Esophagus muscularis mucosa (tissue), 4 donors: ENCODE data around the gene SYCN. TPM values are rescaled to one million over a fixed set of nuclear protein-coding genes. Genes with fewer than 3 reads are reported as not detected.
A peak's percentile ranks its signal among the peaks of the same experiment; 100 is the strongest.

Source experiments
- DNase-seq: peaks from one replicate; pipeline ENCODE4 v3.0.0-alpha.2; 2017; ENCODE audit errors: extremely low spot score
- H3K27ac ChIP-seq, 4 donors: fragments of 200-600 bp; sonication (generic); replicated peaks in 1 of 4; 1 replicate in 3 of 4; 2 replicates in 1 of 4; pipeline ENCODE4 v1.5.1; 2016 to 2019; ENCODE audit warnings: mild to moderate bottlenecking in 1 of 4
- H3K27me3 ChIP-seq, 4 donors: fragments of 200-600 bp; sonication (generic); one replicate each; pipeline versions ENCODE4 v1.5.1 to v1.6.0; 2016 to 2019
- H3K36me3 ChIP-seq, 4 donors: fragments of 200-600 bp; sonication (generic); one replicate each; pipeline ENCODE4 v1.5.1; 2016 to 2019
- H3K4me1 ChIP-seq, 4 donors: fragments of 200-600 bp; sonication (generic); one replicate each; pipeline ENCODE4 v1.5.1; 2016 to 2019
- H3K4me3 ChIP-seq, 4 donors: fragments of 200-600 bp; sonication (generic); 1 replicate in 2 of 4; 2 replicates in 2 of 4; pipeline ENCODE4 v1.5.1; 2016 to 2019; ENCODE audit warnings: mild to moderate bottlenecking in 4 of 4, moderate library complexity in 1 of 4
- H3K9me3 ChIP-seq, 4 donors: fragments of 200-600 bp; sonication (generic); 1 replicate in 3 of 4; 2 replicates in 1 of 4; pipeline ENCODE4 v1.5.1; 2016 to 2019
- CTCF ChIP-seq, 3 experiments: fragments of 200-600 bp in 2 of 3; fragments of 450-650 bp in 1 of 3; sonication (generic) in 2 of 3; IDR thresholded peaks; one replicate each; pipeline ENCODE4 v1.5.1; 2017 to 2019; ENCODE audit warnings: antibody characterized with exemption in 3 of 3, mild to moderate bottlenecking in 2 of 3, moderate library complexity in 1 of 3
- EP300 ChIP-seq: sonication (generic); formaldehyde crosslinking; IDR thresholded peaks from one replicate; pipeline ENCODE4 v1.6.1; 2017; ENCODE audit warnings: antibody characterized with exemption
- POLR2A ChIP-seq: fragments of 450-650 bp; IDR thresholded peaks from one replicate; pipeline ENCODE4 v1.6.1; 2017; ENCODE audit warnings: antibody characterized with exemption, moderate library complexity, mild to moderate bottlenecking, low read depth
- POLR2AphosphoS5 ChIP-seq, 2 donors: sonication (generic); formaldehyde crosslinking; IDR thresholded peaks; one replicate each; pipeline ENCODE4 v1.6.1; 2017; ENCODE audit warnings: antibody characterized with exemption in 2 of 2
- WGBS: methylation state at CpG from one replicate; pipeline ENCODE4 v1.1.5; 2018; 5-methylcytosine and 5-hydroxymethylcytosine counted together
- intact Hi-C: fragments of 100-400 bp; cut with DNase I; formaldehyde crosslinking; loops from one replicate; pipeline ENCODE4 v1.15.1; 2023
- total RNA-seq, 4 donors: library from RNA; depleted of rRNA; stranded (reverse); fragments of >200 nt; gene quantifications; one replicate each; pipeline versions ENCODE4 v1.1.0 to v1.2.1, GENCODE V29; 2016

Gene SYCN
- total RNA-seq, 4 donors from 2014 or later, result not detected

GRCh38 chr19:39166571-39167391 is 37.3 kb downstream of the SYCN start:
- Histone ChIP-seq H3K9me3 (no peaks in the 10 kb centered on the region), H3K4me1 (peaks cover 16 to 48% (median 31%) of the 10 kb centered on the region in 4 donors), H3K4me3 (peak overlapping the region in 1 of 4 donors; percentile 15), H3K27me3 (no peaks in the 10 kb centered on the region), H3K27ac (peak overlapping the region in 3 of 4 donors; percentile 27 to 52 (median 38)), H3K36me3 (peaks cover 0 to 37% (median 21%) of the 10 kb centered on the region in 4 donors)
- WGBS, result 51% methylated on average over 16 of the region's 24 CpGs
- TF ChIP-seq EP300 (no peak), POLR2A (no peak), CTCF (IDR thresholded peaks at IDR 0.05) (no peak), POLR2AphosphoS5 (IDR thresholded peaks at IDR 0.05) (no peak)
- DNase-seq, result no peak
- intact Hi-C loops, result no loop called here

- Histone ChIP-seq H3K27me3 (no peaks in the 10 kb centered on the region), H3K36me3 (peaks cover 0 to 28% (median 14%) of the 10 kb centered on the region in 4 donors), H3K27ac (no peak overlapping the region), H3K4me3 (no peak overlapping the region), H3K9me3 (no peaks in the 10 kb centered on the region), H3K4me1 (peaks cover 21 to 56% (median 40%) of the 10 kb centered on the region in 4 donors)
- intact Hi-C loops, result no loop called here
- TF ChIP-seq EP300 (no peak), CTCF (IDR thresholded peaks at IDR 0.05) (no peak), POLR2A (no peak), POLR2AphosphoS5 (IDR thresholded peaks at IDR 0.05) (no peak)
- WGBS, result 93% methylated on average over 7 of the region's 7 CpGs
- DNase-seq, result no peak
Observed at GRCh38 chr19:39165857-39166256, 38.2 kb downstream of the SYCN start.

- Histone ChIP-seq H3K36me3 (peaks cover 0 to 12% (median under 1%) of the 10 kb centered on the region in 4 donors), H3K9me3 (no peaks in the 10 kb centered on the region), H3K4me3 (no peak overlapping the region), H3K27me3 (no peaks in the 10 kb centered on the region), H3K27ac (no peak overlapping the region), H3K4me1 (peaks cover 28 to 67% (median 54%) of the 10 kb centered on the region in 4 donors)
- no peak for DNase-seq
- WGBS, result 91% methylated on average over 6 of the region's 6 CpGs
- intact Hi-C loops, result no loop called here
- TF ChIP-seq EP300 (no peak), CTCF (IDR thresholded peaks at IDR 0.05) (no peak), POLR2AphosphoS5 (IDR thresholded peaks at IDR 0.05) (no peak), POLR2A (no peak)
Observed at GRCh38 chr19:39164289-39164688, 39.8 kb downstream of the SYCN start.

GRCh38 chr19:39163621-39164020 is 40.4 kb downstream of the SYCN start:
- no peak overlapping the region for H3K4me3 ChIP-seq
- peaks cover 0 to 6% (median 0%) of the 10 kb centered on the region in 4 donors for H3K36me3 ChIP-seq
- intact Hi-C loops, result no loop called here
- H3K4me1 ChIP-seq, result peaks cover 28 to 74% (median 59%) of the 10 kb centered on the region in 4 donors
- H3K27me3 ChIP-seq, result no peaks in the 10 kb centered on the region
- 95% methylated on average over 6 of the region's 9 CpGs for WGBS
- no peaks in the 10 kb centered on the region for H3K9me3 ChIP-seq
- no peak for DNase-seq
- H3K27ac ChIP-seq, result no peak overlapping the region
- TF ChIP-seq POLR2A (no peak), CTCF (IDR thresholded peaks at IDR 0.05) (no peak), POLR2AphosphoS5 (IDR thresholded peaks at IDR 0.05) (no peak), EP300 (no peak)
